ENCODE data around the gene MOB3A. TPM values are rescaled to one million over a fixed set of nuclear protein-coding genes. Genes with fewer than 3 reads are reported as not detected.

The MOB3A gene
- total and polyA plus RNA-seq, 10 of the 15 experiments (the other 5 are each of a cell fraction or from before 2014, with no cell fraction given): 7.5 to 229 (median 79.4) TPM

- H3K36me3 ChIP-seq (ENCODE audit: control insufficient read depth in 2 of 2, insufficient read depth in 2 of 2, low read length in 1 of 2): peaks cover 20 to 27% of the 10 kb centered on the region in 2 experiments
- FAIRE-seq (no peak), DNase-seq (ENCODE audit: low read depth, low spot score) (no peak), ATAC-seq (no peak)
- peaks cover 47% of the 10 kb centered on the region for H3K4me1 ChIP-seq (ENCODE audit: control insufficient read depth, insufficient read depth, low read length)
- intact Hi-C loops (cut with micrococcal nuclease; ENCODE audit: unreplicated experiment): no loop called here
- H4K20me1 ChIP-seq (ENCODE audit: control insufficient read depth, insufficient read depth): peaks cover 7% of the 10 kb centered on the region; the same call in 1 of the 2 replicates
- WGBS (ENCODE audit: insufficient coverage, insufficient replicate concordance, low lambda C conversion rate, missing lambda C conversion rate): 51% methylated on average over 10 of the region's 11 CpGs
- in situ Hi-C loops (cut with MboI): no loop called here
- H3K4me2 ChIP-seq (ENCODE audit: control insufficient read depth, insufficient read depth): peak overlapping the region; percentile 34; the same call in 1 of the 2 replicates
- H3K9me3 ChIP-seq (replicated peaks; ENCODE audit: control insufficient read depth, insufficient read depth, low read length): no peaks in the 10 kb centered on the region
- ChIA-PET RAD21 (ENCODE audit: unreplicated experiment) (interaction anchor here (0.9 to 2.4 kb wide), 2 partner anchors 8 to 49 kb away, joined by 4 to 10 read pairs; no protein-coding TSS in a partner anchor), POLR2A (interaction anchor here (0.6 to 4.3 kb wide), 5 partner anchors 8 to 121 kb away, joined by 3 to 37 read pairs (median 5); partner anchors contain the start of gene MKNK2), CTCF (interaction anchor here (1.0 to 1.1 kb wide), 2 partner anchors 9 to 24 kb away, joined by 3 read pairs; no protein-coding TSS in a partner anchor), SMC1A (ENCODE audit: uncharacterized antibody, unreplicated experiment) (interaction anchor here (1.1 kb wide), 1 partner anchor 40 kb away, joined by 3 read pairs; no protein-coding TSS in a partner anchor)
- no peak overlapping the region for H3K4me3 ChIP-seq
- H3K9ac ChIP-seq (ENCODE audit: control insufficient read depth, insufficient read depth, low read length): no peak overlapping the region
- no peak overlapping the region for H3K27ac ChIP-seq (ENCODE audit: control insufficient read depth, insufficient read depth)
- TF ChIP-seq ZNF384 (IDR thresholded peaks at IDR 0.05; ENCODE audit: borderline replicate concordance, low read depth, low read length) (peak; percentile 61; the same call in 1 of the 2 replicates), POLR2A (IDR thresholded peaks at IDR 0.05; ENCODE audit: low read depth, low read length) (peak; percentile 59), POLR2AphosphoS5 (IDR thresholded peaks at IDR 0.05; ENCODE audit: low read length) (peak; percentile 33), YY1 (IDR thresholded peaks at IDR 0.05; ENCODE audit: low read depth, low read length) (no peak)
- TF ChIP-seq, protein P1, sequence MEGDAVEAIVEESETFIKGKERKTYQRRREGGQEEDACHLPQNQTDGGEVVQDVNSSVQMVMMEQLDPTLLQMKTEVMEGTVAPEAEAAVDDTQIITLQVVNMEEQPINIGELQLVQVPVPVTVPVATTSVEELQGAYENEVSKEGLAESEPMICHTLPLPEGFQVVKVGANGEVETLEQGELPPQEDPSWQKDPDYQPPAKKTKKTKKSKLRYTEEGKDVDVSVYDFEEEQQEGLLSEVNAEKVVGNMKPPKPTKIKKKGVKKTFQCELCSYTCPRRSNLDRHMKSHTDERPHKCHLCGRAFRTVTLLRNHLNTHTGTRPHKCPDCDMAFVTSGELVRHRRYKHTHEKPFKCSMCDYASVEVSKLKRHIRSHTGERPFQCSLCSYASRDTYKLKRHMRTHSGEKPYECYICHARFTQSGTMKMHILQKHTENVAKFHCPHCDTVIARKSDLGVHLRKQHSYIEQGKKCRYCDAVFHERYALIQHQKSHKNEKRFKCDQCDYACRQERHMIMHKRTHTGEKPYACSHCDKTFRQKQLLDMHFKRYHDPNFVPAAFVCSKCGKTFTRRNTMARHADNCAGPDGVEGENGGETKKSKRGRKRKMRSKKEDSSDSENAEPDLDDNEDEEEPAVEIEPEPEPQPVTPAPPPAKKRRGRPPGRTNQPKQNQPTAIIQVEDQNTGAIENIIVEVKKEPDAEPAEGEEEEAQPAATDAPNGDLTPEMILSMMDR (IDR thresholded peaks at IDR 0.05 in 2 of 3, conservative IDR thresholded peaks at IDR 0.05 in 1 of 3; ENCODE audit: control insufficient read depth in 2 of 3, extremely low read depth in 1 of 3, insufficient read depth in 1 of 3, low read depth in 3 of 3, low read length in 3 of 3): peak in 1 of 3 experiments; percentile 25; a peak in 2 of 6 replicates
- H2AFZ ChIP-seq (ENCODE audit: control insufficient read depth, low read depth, low read length): no peak overlapping the region
- peaks cover 60% of the 10 kb centered on the region for H3K79me2 ChIP-seq (ENCODE audit: control insufficient read depth, insufficient read depth, low read length)
- no TSS peak for BruUV-seq (replicated peaks)
- no peaks in the 10 kb centered on the region for H3K27me3 ChIP-seq (replicated peaks in 1 of 2; ENCODE audit: control insufficient read depth in 2 of 2, insufficient read depth in 2 of 2, low read length in 1 of 2)
Measured at GRCh38 chr19:2043961-2044708, 52.0 kb downstream of the MOB3A start.

Measured in GM12878 (cell line).